MV-4-11 (cell line): ENCODE data around the gene MAP1S.
"Not testable (repeated sequence)": the region's sequence is repeated elsewhere in the genome, so short reads cannot be mapped to it uniquely, and the experiment has no call there.

ENCODE experiments used
- DNase-seq: peaks from one replicate; lab custom pipeline; 2025; lab: John Stamatoyannopoulos, UW

Gene MAP1S

GRCh38 chr19:17762505-17763229, 43.4 kb downstream of the MAP1S start:
- peak; percentile 80 for DNase-seq

GRCh38 chr19:17764348-17764747, 45.1 kb downstream of the MAP1S start:
- no peak for DNase-seq

GRCh38 chr19:17765069-17765618, 45.9 kb downstream of the MAP1S start:
- DNase-seq, result peak; percentile 96

DNA sequence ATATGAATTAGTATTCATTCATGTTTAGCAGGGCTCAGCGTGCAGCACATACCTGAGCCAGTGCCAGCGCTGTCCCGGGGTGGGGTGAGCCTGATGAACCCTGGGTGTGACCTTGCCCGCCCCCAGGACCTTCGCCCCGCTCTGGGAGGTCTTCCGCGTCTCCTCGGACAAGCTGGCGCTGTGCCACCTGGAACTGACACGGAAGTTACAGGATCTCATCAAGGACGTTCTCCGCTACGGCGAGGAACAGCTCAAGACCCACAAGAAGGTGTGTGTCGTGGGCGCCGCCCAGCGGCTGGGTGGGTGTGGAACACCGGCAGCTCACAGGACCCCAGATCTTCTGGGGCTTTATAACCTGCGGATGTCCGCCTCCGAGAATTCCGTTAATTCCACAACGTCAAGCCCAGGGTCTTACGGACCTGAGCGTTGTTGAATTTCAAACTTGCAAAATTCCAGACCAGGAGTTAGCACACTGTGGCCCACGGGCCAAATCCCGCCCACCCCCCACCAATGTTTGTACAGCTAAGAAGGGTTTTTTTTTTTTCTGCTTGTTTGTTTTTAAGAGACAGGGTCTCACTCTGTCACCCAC, 47.4 kb downstream of the MAP1S start:
- peak; percentile 33 for DNase-seq

DNA sequence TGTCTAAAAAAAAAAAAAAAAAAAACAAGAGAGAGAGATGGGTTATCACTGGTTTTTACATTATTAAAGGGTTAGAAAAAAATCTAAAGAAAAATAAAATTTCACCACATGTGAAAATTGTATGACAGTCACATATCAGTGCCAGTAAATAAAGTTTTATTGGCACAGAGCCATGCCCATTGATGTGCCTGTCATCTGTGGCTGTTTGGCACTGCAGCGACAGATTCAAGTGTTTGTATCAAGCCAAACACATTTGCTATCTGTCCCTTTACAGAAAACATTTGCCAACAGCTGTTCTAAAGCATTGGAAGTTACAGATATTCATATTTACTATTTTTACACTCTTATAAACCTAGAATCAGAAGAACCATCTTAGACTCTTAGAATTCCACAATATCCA, 48.3 kb downstream of the MAP1S start:
- DNase-seq, result no peak

DNA sequence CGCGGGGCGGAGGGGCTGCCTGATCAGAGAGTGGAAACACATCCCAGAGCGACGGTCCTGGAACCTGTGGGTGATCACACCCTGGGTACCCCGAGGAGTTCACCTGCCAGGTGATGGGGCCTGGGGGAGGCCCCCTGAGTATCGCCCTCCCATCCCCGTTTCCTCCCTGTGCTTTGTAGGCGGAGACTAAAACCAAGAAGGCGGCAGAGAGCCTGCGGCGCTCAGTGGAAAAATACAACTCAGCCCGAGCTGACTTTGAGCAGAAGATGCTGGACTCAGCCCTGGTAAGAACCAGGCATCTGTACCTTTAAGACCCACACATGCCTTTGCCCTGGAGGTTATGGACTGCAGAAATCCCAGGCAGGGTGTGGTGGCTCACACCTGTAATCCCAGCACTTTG, 51.3 kb downstream of the MAP1S start:
- no peak for DNase-seq

DNA sequence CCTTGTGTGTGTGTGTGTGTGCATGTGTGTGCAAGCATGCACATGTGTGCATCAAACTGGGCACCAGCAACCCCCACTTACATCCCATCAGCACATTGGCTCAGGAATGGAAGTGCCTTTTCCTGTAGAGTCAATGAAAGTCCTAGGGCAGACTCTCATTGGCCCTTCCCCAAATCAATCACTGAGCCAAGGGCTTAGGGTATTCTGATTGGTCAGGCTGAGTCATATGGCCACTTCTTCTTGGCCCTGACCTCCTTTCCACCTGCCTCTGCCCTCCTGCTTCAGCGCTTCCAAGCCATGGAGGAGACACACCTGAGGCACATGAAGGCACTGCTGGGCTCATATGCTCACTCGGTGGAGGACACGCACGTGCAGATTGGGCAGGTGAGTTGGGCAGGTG, 52.9 kb downstream of the MAP1S start:
- peak; percentile 53 for DNase-seq

GRCh38 chr19:17775245-17775927, 56.1 kb downstream of the MAP1S start:
- DNase-seq, result peak; percentile 36

- peak; percentile 90 for DNase-seq
Measured at GRCh38 chr19:17775991-17776803, 56.9 kb downstream of the MAP1S start.

DNA sequence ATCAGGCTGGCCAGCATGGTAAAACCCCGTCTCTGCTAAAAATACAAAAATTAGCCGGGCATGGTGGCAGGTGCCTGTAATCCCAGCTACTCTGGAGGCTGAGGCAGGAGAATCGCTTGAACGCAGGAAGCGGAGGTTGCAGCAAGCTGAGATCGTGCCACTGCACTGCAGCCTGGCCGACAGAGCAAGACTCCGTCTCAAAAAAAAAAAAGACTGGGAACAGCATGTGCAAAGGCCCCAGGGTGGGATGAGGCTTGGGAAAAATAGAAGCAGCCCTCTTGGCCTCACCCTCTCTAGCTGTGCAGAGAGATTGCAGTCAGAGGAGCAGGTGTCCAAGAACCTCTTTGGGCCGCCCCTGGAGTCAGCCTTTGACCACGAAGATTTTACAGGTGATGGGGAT, 58.6 kb downstream of the MAP1S start:
- not testable (repeated sequence) for DNase-seq

DNA sequence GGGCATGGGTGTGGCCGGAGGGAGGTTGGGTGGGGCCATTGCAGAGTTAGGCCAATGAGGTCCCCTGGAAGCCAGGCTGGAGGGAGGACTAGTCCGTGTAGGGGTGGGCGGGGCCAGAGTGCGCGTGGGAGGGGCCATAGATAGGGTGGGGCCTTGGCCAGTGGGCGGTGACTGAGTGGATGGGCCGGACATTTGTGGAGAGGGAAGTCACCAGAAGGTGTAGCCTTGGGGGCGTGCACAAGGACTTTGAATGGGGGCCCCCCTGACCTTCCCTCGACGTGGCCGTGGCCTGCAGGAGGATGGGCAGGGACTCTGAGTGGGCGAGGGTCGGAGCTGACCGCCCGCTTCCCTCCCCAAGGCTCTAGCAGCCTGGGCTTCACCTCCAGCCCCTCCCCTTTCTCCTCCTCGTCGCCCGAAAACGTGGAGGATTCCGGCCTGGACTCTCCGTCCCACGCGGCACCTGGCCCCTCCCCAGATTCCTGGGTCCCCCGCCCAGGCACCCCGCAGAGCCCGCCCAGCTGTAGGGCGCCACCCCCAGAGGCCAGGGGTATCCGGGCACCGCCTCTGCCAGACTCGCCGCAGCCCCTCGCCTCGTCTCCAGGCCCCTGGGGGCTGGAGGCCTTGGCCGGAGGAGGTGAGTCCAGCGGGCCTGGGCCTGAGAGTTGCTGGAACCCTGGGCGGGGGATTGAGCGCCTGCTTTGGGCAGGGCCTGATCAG, 59.1 kb downstream of the MAP1S start:
- DNase-seq, result peak; percentile 68

GRCh38 chr19:17778968-17779929, 60.0 kb downstream of the MAP1S start:
- DNase-seq, result peak; percentile 69

DNA sequence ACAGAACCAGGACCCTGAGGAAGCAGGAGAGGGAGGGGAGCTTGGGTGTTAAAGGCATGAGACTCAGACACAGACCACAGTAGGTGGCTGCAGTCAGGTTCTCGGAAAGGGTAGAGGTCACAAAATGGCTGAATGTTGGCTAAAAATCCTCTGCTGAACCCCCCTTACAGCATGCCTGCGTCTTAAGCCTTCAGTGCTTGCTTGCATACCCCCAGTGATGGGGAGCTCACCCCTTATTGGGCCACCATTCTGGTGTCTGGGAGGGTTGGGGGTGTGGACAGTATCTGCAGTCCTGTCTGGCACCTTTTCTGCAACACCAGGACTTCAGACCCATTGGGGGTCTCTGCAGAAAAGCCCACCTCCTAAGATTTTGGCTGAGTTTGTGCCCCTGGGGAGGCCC, 61.5 kb downstream of the MAP1S start:
- DNase-seq, result no peak

- DNase-seq, result not testable (repeated sequence)
Measured at GRCh38 chr19:17783721-17784120, 64.4 kb downstream of the MAP1S start.
